Trophoblast cell (in vitro differentiated cells and primary cell): ENCODE data around the gene ABHD16B.

Experiments
- DNase-seq, 2 donors: peaks; one replicate each; pipeline ENCODE4 v3.0.0-alpha.2; 2016
- H2AFZ ChIP-seq: 2 replicates; pipeline ENCODE4 v1.6.1; 2013; ENCODE audit warnings: low read length, moderate library complexity, mild to moderate bottlenecking; ENCODE audit not compliant: insufficient read depth, poor library complexity
- H2AK5ac ChIP-seq: 2 replicates; pipeline ENCODE4 v1.6.1; 2013; ENCODE audit warnings: mild to moderate bottlenecking, low read length
- H2BK120ac ChIP-seq: 2 replicates; pipeline ENCODE4 v1.6.1; 2013; ENCODE audit warnings: low read length, mild to moderate bottlenecking, moderate library complexity; ENCODE audit not compliant: insufficient read depth, poor library complexity
- H2BK12ac ChIP-seq: 2 replicates; pipeline ENCODE4 v1.6.1; 2013; ENCODE audit warnings: mild to moderate bottlenecking, low read length, moderate library complexity
- H2BK5ac ChIP-seq: 2 replicates; pipeline ENCODE4 v1.6.1; 2013; ENCODE audit warnings: low read length, low read depth, moderate library complexity, mild to moderate bottlenecking; ENCODE audit not compliant: poor library complexity
- H3K14ac ChIP-seq: 2 replicates; pipeline ENCODE4 v1.6.1; 2013; ENCODE audit warnings: mild to moderate bottlenecking, low read length
- H3K18ac ChIP-seq: 2 replicates; pipeline ENCODE4 v1.6.1; 2013; ENCODE audit warnings: mild to moderate bottlenecking, low read length
- H3K23ac ChIP-seq: 2 replicates; pipeline ENCODE4 v1.6.1; 2013; ENCODE audit warnings: low read length
- H3K27ac ChIP-seq: 2 replicates; pipeline ENCODE4 v1.5.1; 2013; ENCODE audit warnings: low read depth, mild to moderate bottlenecking, inconsistent platforms, low read length, moderate library complexity
- H3K27me3 ChIP-seq: 2 replicates; pipeline ENCODE4 v1.6.1; 2013; ENCODE audit warnings: inconsistent platforms, mild to moderate bottlenecking, low read length, moderate library complexity; ENCODE audit not compliant: insufficient read depth
- H3K36me3 ChIP-seq, 2 experiments: 1 replicate in 1 of 2; 2 replicates in 1 of 2; pipeline ENCODE4 v1.6.1; 2013; ENCODE audit warnings: low read length in 2 of 2, mild to moderate bottlenecking in 2 of 2, moderate library complexity in 1 of 2; ENCODE audit not compliant: insufficient read depth in 2 of 2, control insufficient read depth in 1 of 2
- H3K4ac ChIP-seq: 2 replicates; pipeline ENCODE4 v1.6.1; 2013; ENCODE audit warnings: low read depth, mild to moderate bottlenecking, low read length, moderate library complexity
- H3K4me1 ChIP-seq, 2 experiments: 1 replicate in 1 of 2; 2 replicates in 1 of 2; pipeline ENCODE4 v1.6.1; 2013; ENCODE audit warnings: low read length in 2 of 2, mild to moderate bottlenecking in 2 of 2, moderate library complexity in 1 of 2; ENCODE audit not compliant: insufficient read depth in 2 of 2, control insufficient read depth in 1 of 2
- H3K4me2 ChIP-seq: 2 replicates; pipeline ENCODE4 v1.6.1; 2013; ENCODE audit warnings: inconsistent platforms, mild to moderate bottlenecking, low read length, moderate library complexity
- H3K4me3 ChIP-seq: 2 replicates; pipeline ENCODE4 v1.5.1; 2013; ENCODE audit warnings: mild to moderate bottlenecking, low read depth, low read length, inconsistent platforms
- H3K79me1 ChIP-seq: one replicate; pipeline ENCODE4 v1.6.1; 2013; ENCODE audit warnings: low read length
- H3K79me2 ChIP-seq: 2 replicates; pipeline ENCODE4 v1.6.1; 2013; ENCODE audit warnings: low read length, mild to moderate bottlenecking; ENCODE audit not compliant: control insufficient read depth, insufficient read depth, poor library complexity
- H3K9ac ChIP-seq: 2 replicates; pipeline ENCODE4 v1.6.1; 2013; ENCODE audit warnings: mild to moderate bottlenecking, low read length
- H3K9me3 ChIP-seq: 2 replicates; pipeline ENCODE4 v1.6.1; 2013; ENCODE audit warnings: low read depth, mild to moderate bottlenecking, control low read depth, inconsistent platforms, low read length; ENCODE audit not compliant: insufficient read depth
- H4K12ac ChIP-seq: 2 replicates; pipeline ENCODE4 v1.6.1; 2013; ENCODE audit warnings: low read depth, mild to moderate bottlenecking, low read length, moderate library complexity
- H4K8ac ChIP-seq: 2 replicates; pipeline ENCODE4 v1.6.1; 2013; ENCODE audit warnings: low read depth, mild to moderate bottlenecking, low read length, moderate library complexity
- H4K91ac ChIP-seq: one replicate; pipeline ENCODE4 v1.6.1; 2013; ENCODE audit warnings: low read depth, mild to moderate bottlenecking, low read length, moderate library complexity
- WGBS: extraction: QIAGEN DNeasy Blood & Tissue Kit; methylation state at CpG from one replicate; pipeline ENCODE4 v1.1.7; 2013; ENCODE audit warnings: missing lambda C conversion rate; ENCODE audit not compliant: insufficient read length, insufficient coverage; ENCODE audit errors: extremely low coverage; 5-methylcytosine and 5-hydroxymethylcytosine counted together

Gene ABHD16B

GRCh38 chr20:63831993-63832686 is 29.2 kb upstream of the ABHD16B start:
- Histone ChIP-seq H3K27ac (peak overlapping the region; percentile 50), H3K79me2 (peaks cover 8% of the 10 kb centered on the region), H3K4ac (peak overlapping the region; percentile 63), H2AFZ (peak overlapping the region; percentile 94), H3K4me3 (peak overlapping the region; percentile 80), H3K9ac (peak overlapping the region; percentile 35), H3K23ac (no peak overlapping the region), H4K8ac (peak overlapping the region; percentile 90), H3K79me1 (peaks cover 21% of the 10 kb centered on the region), H3K27me3 (peaks cover 5% of the 10 kb centered on the region), H4K12ac (peak overlapping the region; percentile 81), H2AK5ac (peak overlapping the region; percentile 71), H3K18ac (peak overlapping the region; percentile 92), H3K4me2 (peak overlapping the region; percentile 97), H3K4me1 (peaks cover 28 to 33% of the 10 kb centered on the region in 2 experiments), H2BK12ac (peak overlapping the region; percentile 53), H3K9me3 (no peaks in the 10 kb centered on the region), H3K14ac (peak overlapping the region; percentile 84), H4K91ac (peak overlapping the region; percentile 92), H2BK120ac (peak overlapping the region; percentile 70), H3K36me3 (no peaks in the 10 kb centered on the region), H2BK5ac (peak overlapping the region; percentile 53)
- DNase-seq: peak in 1 of 2 donors; percentile 38
- no CpG with 5 or more reads among the region's 76 CpGs for WGBS

DNA sequence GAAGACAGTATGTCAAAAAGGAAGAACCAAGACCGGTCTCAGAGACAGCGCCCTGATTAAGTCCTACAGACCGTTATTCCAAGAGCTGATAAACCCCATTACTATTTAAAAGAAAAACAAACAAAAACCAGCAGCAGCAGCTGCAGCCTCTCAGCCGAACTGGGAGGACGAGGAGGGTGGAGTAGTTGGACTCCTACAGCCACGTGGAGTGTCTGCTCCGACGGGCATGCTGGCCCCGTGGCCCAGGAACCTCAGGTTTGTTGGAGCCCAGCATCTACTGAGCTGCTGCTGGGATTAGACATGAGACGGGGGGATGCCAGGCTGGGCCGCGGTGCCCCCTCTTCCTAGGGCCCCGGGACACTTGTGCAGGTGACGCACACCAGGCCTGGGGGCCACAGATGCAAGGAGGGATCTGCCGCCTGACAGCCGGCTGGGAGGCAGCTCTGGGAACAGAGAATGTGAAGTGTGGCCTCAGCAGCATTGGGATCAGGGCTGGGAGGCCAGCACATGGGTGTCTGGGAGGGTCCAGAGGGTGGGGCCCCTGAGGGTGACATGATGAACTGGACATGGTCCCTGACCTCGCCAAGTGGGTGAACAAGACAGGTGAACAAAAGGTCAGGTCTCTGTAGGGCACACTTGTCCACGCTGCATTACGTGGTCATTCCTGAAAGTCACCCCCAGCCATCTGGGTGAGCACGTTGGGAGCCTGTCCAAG is 27.4 kb upstream of the ABHD16B start:
- Histone ChIP-seq H2AK5ac (peak overlapping the region; percentile 97), H3K27me3 (peaks cover 5% of the 10 kb centered on the region), H2BK5ac (no peak overlapping the region), H3K9ac (no peak overlapping the region), H2BK120ac (no peak overlapping the region), H3K27ac (no peak overlapping the region), H3K79me2 (peaks cover 8% of the 10 kb centered on the region), H3K18ac (no peak overlapping the region), H4K12ac (peak overlapping the region; percentile 58), H3K4me1 (peaks cover 26 to 30% of the 10 kb centered on the region in 2 experiments), H4K91ac (peak overlapping the region; percentile 93), H3K4ac (no peak overlapping the region), H4K8ac (peak overlapping the region; percentile 94), H3K36me3 (no peaks in the 10 kb centered on the region), H3K23ac (no peak overlapping the region), H3K9me3 (no peaks in the 10 kb centered on the region), H3K79me1 (peaks cover 21% of the 10 kb centered on the region), H3K4me3 (no peak overlapping the region), H2BK12ac (peak overlapping the region; percentile 90), H3K4me2 (no peak overlapping the region), H3K14ac (peak overlapping the region; percentile 79), H2AFZ (peak overlapping the region; percentile 71)
- DNase-seq: no peak
- WGBS: no CpG with 5 or more reads among the region's 20 CpGs

- H2AFZ ChIP-seq: peak overlapping the region; percentile 71
- H3K18ac ChIP-seq: peak overlapping the region; percentile 77
- peak overlapping the region; percentile 58 for H4K12ac ChIP-seq
- H3K4ac ChIP-seq: peak overlapping the region; percentile 71
- H3K79me2 ChIP-seq: peaks cover 8% of the 10 kb centered on the region
- H2BK120ac ChIP-seq: peak overlapping the region; percentile 65
- no peaks in the 10 kb centered on the region for H3K36me3 ChIP-seq
- H3K27ac ChIP-seq: no peak overlapping the region
- H3K9me3 ChIP-seq: no peaks in the 10 kb centered on the region
- no peak overlapping the region for H3K4me2 ChIP-seq
- peaks cover 21% of the 10 kb centered on the region for H3K79me1 ChIP-seq
- peak overlapping the region; percentile 26 for H2BK5ac ChIP-seq
- peaks cover 5% of the 10 kb centered on the region for H3K27me3 ChIP-seq
- H3K4me1 ChIP-seq: peaks cover 22 to 24% of the 10 kb centered on the region in 2 experiments
- WGBS: no CpG with 5 or more reads among the region's 9 CpGs
- peak overlapping the region; percentile 93 for H4K91ac ChIP-seq
- no peak for DNase-seq
- peak overlapping the region; percentile 97 for H2AK5ac ChIP-seq
- H3K9ac ChIP-seq: no peak overlapping the region
- no peak overlapping the region for H3K23ac ChIP-seq
- peak overlapping the region; percentile 90 for H2BK12ac ChIP-seq
- no peak overlapping the region for H3K4me3 ChIP-seq
- peak overlapping the region; percentile 79 for H3K14ac ChIP-seq
- H4K8ac ChIP-seq: peak overlapping the region; percentile 94
Measured at GRCh38 chr20:63834491-63834880, 26.8 kb upstream of the ABHD16B start.

DNA sequence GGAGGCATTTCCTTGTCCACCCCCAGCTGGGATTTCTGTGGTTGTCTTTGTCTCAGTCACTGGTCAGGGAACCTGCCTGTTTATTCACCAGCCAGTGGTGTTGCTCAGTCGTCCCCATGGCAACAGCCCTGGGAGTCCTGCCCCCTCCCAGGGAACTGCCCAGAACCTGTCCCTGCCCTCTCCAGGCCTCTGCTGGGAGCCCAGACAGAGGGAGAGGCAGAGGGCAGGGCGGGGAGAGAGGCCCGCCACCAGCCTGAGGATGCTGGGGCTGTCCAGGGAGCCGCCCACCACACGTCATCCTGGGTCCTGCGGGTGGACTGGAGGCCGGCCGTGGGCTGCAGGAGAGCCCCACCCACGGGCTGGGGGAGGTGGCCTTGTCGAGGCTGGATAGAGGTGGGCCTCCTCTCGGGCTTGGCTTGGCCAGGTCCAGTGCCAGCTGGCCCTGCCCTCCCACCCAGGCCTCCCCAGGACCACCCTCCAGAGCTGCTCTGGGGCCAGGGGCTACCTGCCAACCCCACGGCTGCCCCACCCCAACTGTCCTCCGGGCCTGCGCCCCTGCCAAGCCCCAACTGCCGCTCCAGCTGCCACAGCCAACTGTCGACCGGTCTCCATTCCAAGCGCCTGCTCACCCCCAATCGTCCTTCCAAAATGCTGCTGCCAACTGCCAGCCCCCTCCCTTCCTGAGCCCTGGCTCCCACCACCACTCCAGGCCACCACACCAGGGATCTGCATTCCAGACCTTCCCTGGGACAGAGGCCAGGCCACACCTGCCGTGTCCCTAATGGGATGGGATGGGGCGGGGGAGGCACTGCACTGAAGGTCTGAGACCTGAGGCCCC is 26.1 kb upstream of the ABHD16B start:
- Histone ChIP-seq H3K27me3 (peaks cover 3% of the 10 kb centered on the region), H2AFZ (peak overlapping the region; percentile 1), H3K9me3 (peaks cover under 1% of the 10 kb centered on the region), H2BK120ac (peak overlapping the region; percentile 69), H3K4me1 (peaks cover 22 to 26% of the 10 kb centered on the region in 2 experiments), H4K91ac (peak overlapping the region; percentile 65), H3K79me1 (peaks cover 21% of the 10 kb centered on the region), H3K4me3 (no peak overlapping the region), H2AK5ac (peak overlapping the region; percentile 19), H2BK12ac (peak overlapping the region; percentile 46), H3K9ac (no peak overlapping the region), H3K14ac (peak overlapping the region; percentile 47), H3K79me2 (peaks cover 8% of the 10 kb centered on the region), H3K23ac (no peak overlapping the region), H4K12ac (no peak overlapping the region), H3K4ac (no peak overlapping the region), H2BK5ac (no peak overlapping the region), H4K8ac (peak overlapping the region; percentile 68), H3K18ac (peak overlapping the region; percentile 36), H3K27ac (no peak overlapping the region), H3K4me2 (no peak overlapping the region), H3K36me3 (no peaks in the 10 kb centered on the region)
- peak; percentile 82 to 85 for DNase-seq
- no CpG with 5 or more reads among the region's 21 CpGs for WGBS
